AG04449 (cell line): ENCODE data around the gene LRP6.

ENCODE experiments used
- CTCF ChIA-PET: fragments of 350-600 bp; formaldehyde crosslinking; extraction: SDS; loops from one replicate; lab custom pipeline; 2021; ENCODE audit warnings: antibody characterized with exemption; lab: Yijun Ruan, JAX
- POLR2A ChIA-PET: fragments of 400-600, 350-600 bp; formaldehyde crosslinking; extraction: SDS; loops from one replicate; lab custom pipeline; 2020; ENCODE audit warnings: antibody characterized with exemption, inconsistent platforms; lab: Yijun Ruan, JAX
- DNase-seq: peaks from one replicate; pipeline ENCODE4 v3.0.0-alpha.2; 2010; ENCODE audit warnings: low read depth, low spot score
- H3K4me3 ChIP-seq: 2 replicates; pipeline ENCODE4 v1.5.1; 2011; ENCODE audit warnings: low read depth, mild to moderate bottlenecking, control low read depth, low read length
- TF ChIP-seq, protein P1 (sequence below): IDR thresholded peaks from one replicate; pipeline ENCODE4 v1.5.1; 2011; ENCODE audit warnings: mild to moderate bottlenecking, moderate library complexity, low read length, control low read depth, inconsistent platforms; ENCODE audit not compliant: insufficient read depth; ENCODE audit errors: missing control alignments

Gene LRP6

DNA sequence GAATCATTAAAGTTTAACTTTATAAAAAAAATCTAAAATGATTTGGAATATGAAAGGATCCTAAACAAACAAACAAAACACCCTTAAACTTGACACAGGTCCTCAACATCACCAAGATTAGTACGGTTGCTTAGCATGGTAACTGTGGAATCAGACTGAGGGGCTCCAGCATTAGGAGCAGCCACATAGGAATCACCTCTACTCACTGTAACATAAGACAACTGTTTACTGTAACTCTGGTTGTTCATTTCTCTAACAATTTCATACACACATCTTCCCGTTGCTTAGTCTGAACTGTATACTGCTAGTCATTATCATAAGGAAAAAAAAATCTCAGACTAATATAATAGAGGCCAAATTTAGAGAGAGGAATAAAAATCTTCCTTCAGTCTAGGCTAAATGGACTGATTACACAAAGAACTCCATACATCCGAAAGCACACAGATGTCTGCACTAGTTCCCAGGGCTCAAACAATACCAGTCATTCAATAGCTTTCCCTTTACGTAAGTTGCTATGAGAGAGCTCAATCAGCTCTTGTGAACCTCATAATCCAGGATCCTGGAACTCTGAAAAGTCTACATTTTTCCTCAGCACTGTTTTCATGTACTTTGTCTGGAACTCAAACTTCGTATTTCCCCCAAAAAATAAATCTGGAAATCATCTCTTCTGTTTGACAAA lies 26.0 kb downstream of the LRP6 start:
- no peak for DNase-seq
- TF ChIP-seq, protein P1, sequence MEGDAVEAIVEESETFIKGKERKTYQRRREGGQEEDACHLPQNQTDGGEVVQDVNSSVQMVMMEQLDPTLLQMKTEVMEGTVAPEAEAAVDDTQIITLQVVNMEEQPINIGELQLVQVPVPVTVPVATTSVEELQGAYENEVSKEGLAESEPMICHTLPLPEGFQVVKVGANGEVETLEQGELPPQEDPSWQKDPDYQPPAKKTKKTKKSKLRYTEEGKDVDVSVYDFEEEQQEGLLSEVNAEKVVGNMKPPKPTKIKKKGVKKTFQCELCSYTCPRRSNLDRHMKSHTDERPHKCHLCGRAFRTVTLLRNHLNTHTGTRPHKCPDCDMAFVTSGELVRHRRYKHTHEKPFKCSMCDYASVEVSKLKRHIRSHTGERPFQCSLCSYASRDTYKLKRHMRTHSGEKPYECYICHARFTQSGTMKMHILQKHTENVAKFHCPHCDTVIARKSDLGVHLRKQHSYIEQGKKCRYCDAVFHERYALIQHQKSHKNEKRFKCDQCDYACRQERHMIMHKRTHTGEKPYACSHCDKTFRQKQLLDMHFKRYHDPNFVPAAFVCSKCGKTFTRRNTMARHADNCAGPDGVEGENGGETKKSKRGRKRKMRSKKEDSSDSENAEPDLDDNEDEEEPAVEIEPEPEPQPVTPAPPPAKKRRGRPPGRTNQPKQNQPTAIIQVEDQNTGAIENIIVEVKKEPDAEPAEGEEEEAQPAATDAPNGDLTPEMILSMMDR = no peak
- CTCF ChIA-PET = no interaction called here
- no peak overlapping the region for H3K4me3 ChIP-seq
- POLR2A ChIA-PET = no interaction called here

DNA sequence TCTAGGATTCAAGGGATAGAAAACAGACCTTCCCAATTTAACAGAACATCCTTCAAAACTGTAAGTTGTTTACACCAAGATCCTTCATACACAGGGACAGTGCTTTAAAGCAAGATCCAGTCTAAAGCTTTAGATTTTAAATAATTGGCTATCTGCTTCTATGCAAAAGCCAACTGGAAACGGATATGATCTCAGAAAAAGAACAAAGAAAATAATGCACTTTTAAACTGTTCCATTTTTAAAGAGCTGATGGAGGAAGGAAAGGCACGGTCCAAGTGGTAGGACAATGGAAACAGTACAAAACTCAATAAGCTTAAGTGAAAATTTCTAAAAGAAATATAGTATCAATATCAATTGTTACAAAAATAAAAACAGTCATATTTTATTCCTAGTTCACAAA lies 27.7 kb downstream of the LRP6 start:
- ChIA-PET CTCF (interaction anchor here (0.9 to 1.2 kb wide), 2 partner anchors 15 to 88 kb away, joined by 3 read pairs; no protein-coding TSS in a partner anchor), POLR2A (interaction anchor here (0.6 to 1.4 kb wide), 2 partner anchors 19 to 27 kb away, joined by 4 to 5 read pairs; partner anchors contain the start of gene LRP6)
- H3K4me3 ChIP-seq = no peak overlapping the region
- no peak for DNase-seq
- TF ChIP-seq, protein P1 = no peak

- TF ChIP-seq, protein P1 = no peak
- CTCF ChIA-PET = interaction anchor here (1.2 kb wide), 1 partner anchor 16 kb away, joined by 3 read pairs; no protein-coding TSS in a partner anchor
- no peak for DNase-seq
- H3K4me3 ChIP-seq = no peak overlapping the region
- POLR2A ChIA-PET = interaction anchor here (0.6 to 1.4 kb wide), 2 partner anchors 19 to 28 kb away, joined by 4 to 5 read pairs; partner anchors contain the start of gene LRP6
Measured at GRCh38 chr12:12238605-12239004, 28.2 kb downstream of the LRP6 start.

DNA sequence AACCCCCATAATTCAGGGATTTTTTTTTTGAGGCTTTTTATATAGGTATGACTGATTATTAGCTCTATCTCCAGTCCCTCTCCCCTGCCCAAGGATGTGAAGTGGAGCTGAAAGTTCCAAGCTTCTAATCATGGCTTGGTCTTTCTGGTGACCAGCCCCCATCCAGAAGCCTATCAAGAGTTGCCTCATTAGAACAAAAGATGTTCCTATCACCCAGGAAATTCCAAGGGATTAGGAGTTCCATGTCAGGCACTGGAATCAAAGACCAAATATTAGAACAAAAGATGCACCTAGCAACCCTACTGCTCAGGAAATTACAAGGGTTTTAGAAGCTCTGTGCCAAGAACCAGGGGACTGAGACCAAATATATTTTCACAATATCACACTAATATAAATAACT lies 29.9 kb downstream of the LRP6 start:
- POLR2A ChIA-PET = interaction anchor here (0.6 kb wide), 1 partner anchor 309 kb away, joined by 3 read pairs; no protein-coding TSS in a partner anchor
- DNase-seq = no peak
- TF ChIP-seq, protein P1 = no peak
- no peak overlapping the region for H3K4me3 ChIP-seq
- CTCF ChIA-PET = no interaction called here

GRCh38 chr12:12230275-12230674 lies 36.6 kb downstream of the LRP6 start:
- POLR2A ChIA-PET = interaction anchor here (0.8 kb wide), 1 partner anchor 24 kb away, joined by 5 read pairs; no protein-coding TSS in a partner anchor
- no peak overlapping the region for H3K4me3 ChIP-seq
- no peak for DNase-seq
- CTCF ChIA-PET = no interaction called here
- TF ChIP-seq, protein P1 = no peak

DNA sequence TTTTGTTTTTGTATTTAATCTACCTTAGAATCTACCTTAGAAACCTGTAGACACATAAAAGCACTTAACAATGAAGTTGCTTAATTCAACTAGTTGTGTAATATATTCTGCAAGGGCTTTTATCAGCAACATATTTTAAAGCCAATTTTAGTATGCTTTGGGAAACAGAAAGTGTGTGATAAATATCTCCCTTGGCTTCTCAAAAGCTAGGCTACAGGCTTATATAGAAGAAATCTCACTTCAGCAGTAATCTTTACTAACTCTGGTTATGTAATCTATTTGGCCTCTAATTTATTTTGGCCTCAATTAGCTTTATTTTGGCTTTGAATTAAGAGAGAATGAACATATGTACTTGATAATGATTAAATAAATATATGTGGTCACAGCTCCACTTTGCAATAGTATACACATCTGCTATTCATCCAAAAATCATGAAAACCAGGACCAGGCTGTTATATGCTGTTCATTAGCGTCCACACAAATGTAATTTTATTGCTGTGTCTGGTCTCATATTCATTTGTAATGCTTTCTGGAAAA lies 37.2 kb downstream of the LRP6 start:
- H3K4me3 ChIP-seq = no peak overlapping the region
- TF ChIP-seq, protein P1 = no peak
- ChIA-PET CTCF (no interaction called here), POLR2A (interaction anchor here (0.8 kb wide), 1 partner anchor 25 kb away, joined by 5 read pairs; no protein-coding TSS in a partner anchor)
- DNase-seq = no peak
